AG09319 (cell line): ENCODE results near the gene ATP2B1.

ENCODE experiments used
- DNase-seq: peaks from one replicate; pipeline ENCODE4 v3.0.0-alpha.2; 2010; ENCODE audit warnings: low read depth; ENCODE audit errors: extremely low read depth
- CTCF ChIP-seq: IDR thresholded peaks from 2 replicates; pipeline ENCODE4 v1.5.1; 2011; ENCODE audit warnings: low read depth, mild to moderate bottlenecking, inconsistent platforms, low read length, moderate library complexity

ATP2B1 gene

GRCh38 chr12:89689306-89689705, 19.3 kb downstream of the ATP2B1 start:
- no peak for TF ChIP-seq CTCF
- DNase-seq = no peak

- DNase-seq = no peak
- TF ChIP-seq CTCF = no peak
Measured at GRCh38 chr12:89686311-89686710, 22.3 kb downstream of the ATP2B1 start.

GRCh38 chr12:89685363-89685972, 23.2 kb downstream of the ATP2B1 start:
- no peak for TF ChIP-seq CTCF
- DNase-seq = no peak

- TF ChIP-seq CTCF = no peak
- DNase-seq = no peak
Measured at GRCh38 chr12:89684136-89684535, 24.5 kb downstream of the ATP2B1 start.

GRCh38 chr12:89682284-89682683, 26.4 kb downstream of the ATP2B1 start:
- DNase-seq = no peak
- no peak for TF ChIP-seq CTCF

- no peak for TF ChIP-seq CTCF
- no peak for DNase-seq
Measured at GRCh38 chr12:89680409-89680808, 28.2 kb downstream of the ATP2B1 start.

GRCh38 chr12:89679631-89680030, 29.0 kb downstream of the ATP2B1 start:
- no peak for DNase-seq
- TF ChIP-seq CTCF = no peak
